GM12801 (cell line): Measurements from ENCODE around the gene ADCK1.

ENCODE experiments used
- TF ChIP-seq, protein P1 (sequence below): IDR thresholded peaks from one replicate; pipeline ENCODE4 v1.5.1; 2011; ENCODE audit warnings: control low read depth; ENCODE audit not compliant: insufficient read length; ENCODE audit errors: extremely low read depth

Gene ADCK1

DNA sequence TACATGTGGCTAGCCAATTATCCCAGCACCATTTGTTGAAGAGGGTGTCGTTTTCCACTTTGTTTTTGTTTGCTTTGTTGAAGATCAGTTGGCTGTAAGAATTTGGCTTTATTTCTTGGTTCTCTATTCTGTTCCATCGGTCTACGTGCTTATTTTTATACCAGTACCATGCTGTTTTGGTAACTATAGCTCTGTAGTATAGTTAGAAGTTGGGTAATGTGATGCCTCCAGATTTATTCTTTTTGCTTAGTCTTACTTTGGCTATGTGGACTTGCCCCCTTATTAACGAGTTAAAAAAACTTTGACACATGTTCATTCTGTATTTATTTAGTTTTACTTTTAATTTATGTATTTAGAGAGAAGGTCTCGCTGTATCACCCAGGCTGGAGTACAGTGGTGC, 120.4 kb downstream of the ADCK1 start:
- TF ChIP-seq, protein P1, sequence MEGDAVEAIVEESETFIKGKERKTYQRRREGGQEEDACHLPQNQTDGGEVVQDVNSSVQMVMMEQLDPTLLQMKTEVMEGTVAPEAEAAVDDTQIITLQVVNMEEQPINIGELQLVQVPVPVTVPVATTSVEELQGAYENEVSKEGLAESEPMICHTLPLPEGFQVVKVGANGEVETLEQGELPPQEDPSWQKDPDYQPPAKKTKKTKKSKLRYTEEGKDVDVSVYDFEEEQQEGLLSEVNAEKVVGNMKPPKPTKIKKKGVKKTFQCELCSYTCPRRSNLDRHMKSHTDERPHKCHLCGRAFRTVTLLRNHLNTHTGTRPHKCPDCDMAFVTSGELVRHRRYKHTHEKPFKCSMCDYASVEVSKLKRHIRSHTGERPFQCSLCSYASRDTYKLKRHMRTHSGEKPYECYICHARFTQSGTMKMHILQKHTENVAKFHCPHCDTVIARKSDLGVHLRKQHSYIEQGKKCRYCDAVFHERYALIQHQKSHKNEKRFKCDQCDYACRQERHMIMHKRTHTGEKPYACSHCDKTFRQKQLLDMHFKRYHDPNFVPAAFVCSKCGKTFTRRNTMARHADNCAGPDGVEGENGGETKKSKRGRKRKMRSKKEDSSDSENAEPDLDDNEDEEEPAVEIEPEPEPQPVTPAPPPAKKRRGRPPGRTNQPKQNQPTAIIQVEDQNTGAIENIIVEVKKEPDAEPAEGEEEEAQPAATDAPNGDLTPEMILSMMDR = no peak

DNA sequence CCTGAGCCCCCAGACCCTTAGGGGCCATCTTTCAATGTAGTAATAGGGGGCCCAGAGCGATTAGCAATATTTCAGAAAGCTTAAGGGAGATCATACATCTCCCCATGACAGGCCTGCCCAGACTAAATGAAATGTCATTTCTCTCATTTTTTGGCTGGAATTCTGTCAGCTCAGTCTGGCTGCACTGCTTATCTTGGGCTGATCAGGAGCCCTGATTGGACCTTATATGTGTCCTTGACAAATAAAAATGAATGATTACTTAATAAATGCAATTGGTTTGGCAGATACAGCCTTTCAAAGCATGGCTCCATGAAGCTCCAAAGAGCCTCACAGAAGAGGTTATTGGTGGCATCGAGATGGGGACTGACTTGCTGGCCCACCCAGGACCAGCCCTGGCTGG, 121.9 kb downstream of the ADCK1 start:
- TF ChIP-seq, protein P1 = no peak

DNA sequence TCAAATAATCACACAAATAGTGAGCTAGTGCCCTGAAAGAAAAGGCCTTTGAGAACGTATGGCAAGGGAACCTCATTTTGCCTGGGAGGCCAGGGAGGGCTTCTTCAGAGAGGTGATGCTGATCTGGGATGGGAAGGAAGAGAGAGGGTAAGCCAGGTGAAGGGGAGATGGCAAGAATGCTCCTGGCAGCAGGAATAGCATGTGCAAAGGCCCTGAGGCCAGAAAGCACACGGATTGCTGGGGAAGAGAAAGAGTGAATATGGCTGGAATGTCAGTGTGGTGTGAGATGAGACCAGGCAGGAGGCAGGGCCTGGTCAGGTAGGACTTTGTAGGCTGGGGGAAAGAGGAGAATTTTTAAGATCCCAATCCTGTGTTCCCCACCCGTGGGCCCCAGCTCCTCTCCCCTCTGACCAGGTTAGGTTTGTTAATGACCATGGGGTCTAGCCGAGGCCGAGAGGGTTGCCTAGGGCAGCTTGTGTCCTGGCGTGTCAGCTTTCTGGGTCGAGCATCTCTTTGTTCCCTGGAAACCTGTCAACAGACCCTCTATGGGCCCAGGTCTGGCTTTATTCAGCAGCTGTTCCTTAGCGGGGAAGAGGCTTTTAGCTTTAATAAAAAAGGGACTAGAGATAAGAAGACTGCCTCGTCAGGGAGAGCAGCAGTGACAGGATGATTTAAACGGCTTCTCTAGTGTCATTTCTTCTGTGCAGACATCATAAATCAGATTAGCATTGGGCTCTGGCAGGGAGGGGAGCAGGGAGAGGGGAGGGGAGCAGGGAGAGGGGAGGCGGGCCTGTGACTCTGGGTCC, 123.4 kb downstream of the ADCK1 start:
- TF ChIP-seq, protein P1 = no peak

DNA sequence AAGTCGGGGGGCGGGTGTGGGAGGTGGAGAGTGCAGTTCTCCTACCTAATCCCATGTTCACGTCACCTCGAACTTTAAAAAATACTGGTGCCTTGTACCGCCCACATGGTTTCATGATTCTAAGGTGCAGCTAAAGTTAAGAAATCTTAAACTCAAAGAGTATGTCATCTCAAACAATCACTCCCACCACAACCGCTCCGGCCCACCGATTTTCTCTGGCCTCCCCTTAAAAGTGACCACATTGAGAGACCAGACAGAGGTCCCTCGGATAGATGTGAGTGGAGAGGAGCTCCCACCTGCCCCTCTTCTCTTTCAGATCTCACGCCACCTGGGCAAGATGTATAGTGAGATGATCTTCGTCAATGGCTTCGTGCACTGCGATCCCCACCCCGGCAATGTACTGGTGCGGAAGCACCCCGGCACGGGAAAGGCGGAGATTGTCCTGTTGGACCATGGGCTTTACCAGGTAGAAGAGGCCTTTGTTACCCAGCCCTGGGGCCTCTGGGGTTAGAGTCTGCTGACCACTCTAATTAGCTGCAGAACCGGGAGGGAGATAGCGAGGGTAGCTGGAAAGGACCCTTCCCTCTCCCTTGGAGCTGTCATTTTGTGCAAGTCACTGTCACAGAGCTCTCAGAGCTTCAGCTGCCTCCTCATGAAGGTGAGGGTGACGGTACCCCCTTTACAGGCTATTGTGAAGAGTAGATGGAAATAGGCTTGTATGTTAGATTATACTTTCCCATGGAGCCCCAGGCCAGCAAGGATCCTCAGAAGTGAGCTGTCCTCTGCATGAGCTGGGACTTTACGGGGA, 124.4 kb downstream of the ADCK1 start:
- TF ChIP-seq, protein P1 = no peak

DNA sequence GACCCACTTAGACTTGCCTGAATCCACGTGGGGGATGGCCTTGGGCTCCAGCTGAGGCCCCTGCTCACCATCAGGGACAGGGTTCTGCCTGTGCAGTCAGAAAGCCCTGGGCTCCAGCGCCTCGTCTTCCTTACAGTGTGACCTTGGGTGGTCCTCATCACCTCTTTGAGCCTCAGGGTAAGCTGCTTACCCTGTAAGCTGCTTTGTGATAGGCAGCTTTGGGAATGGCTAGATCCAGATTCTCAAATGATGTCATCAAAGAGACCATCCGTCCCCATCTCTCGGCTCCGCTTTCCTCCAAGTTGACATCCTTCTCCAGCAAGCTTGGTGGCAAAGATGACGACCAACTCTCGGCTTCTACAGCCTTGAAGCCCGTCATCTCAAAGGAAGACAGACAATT, 127.0 kb downstream of the ADCK1 start:
- TF ChIP-seq, protein P1 = no peak

DNA sequence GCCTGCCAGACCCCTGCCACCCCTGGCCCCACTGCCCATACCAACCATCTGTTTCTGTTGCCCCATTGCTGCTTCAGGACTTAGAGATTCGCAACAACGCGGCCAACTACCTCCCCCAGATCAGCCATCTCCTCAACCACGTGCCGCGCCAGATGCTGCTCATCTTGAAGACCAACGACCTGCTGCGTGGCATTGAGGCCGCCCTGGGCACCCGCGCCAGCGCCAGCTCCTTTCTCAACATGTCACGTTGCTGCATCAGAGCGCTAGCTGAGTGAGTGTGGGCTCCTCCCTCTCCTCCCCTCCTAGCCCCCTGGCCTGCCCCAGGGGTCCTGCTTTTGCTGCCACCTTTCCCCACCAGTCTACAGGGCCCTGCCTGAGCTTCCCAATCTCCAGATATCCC, 131.5 kb downstream of the ADCK1 start:
- TF ChIP-seq, protein P1 = no peak

DNA sequence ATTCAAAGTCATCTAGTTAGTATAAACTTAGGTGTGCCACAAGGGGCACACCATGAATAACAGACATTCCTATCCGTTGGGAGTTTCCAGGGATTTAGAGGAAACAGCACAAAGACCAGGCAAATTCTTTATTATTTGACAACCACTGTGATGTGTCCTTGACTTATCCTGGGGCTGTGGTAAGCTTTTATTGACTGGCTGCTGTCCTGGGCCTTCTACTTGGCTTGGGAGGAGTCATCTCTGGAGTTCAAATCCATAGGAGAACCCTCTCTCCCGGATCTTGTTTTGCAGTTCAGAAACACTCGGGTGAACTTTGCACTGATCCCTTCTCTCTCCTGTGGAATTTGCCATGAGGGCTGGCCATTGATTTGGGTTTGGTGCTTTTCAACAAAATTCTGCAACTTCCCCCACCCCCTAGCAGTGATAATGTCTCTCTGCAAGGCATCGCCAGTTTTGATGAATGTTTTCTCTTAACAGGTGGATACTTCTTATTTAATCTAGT, 136.3 kb downstream of the ADCK1 start:
- TF ChIP-seq, protein P1 = no peak
